ENCODE data around the gene SSH2. TPM values are rescaled to one million over a fixed set of nuclear protein-coding genes. Genes with fewer than 3 reads are reported as not detected.
"Not testable (repeated sequence)": the region's sequence is repeated elsewhere in the genome, so short reads cannot be mapped to it uniquely, and the experiment has no call there.

SSH2 gene
- total RNA-seq, 1 donor from 2014 or later, result 46.5 TPM

GRCh38 chr17:29867643-29868181 is 62.3 kb downstream of the SSH2 start:
- Mint-ChIP-seq H3K27me3 (ENCODE audit: unreplicated experiment) (peaks cover 2% of the 10 kb centered on the region), H3K36me3 (ENCODE audit: unreplicated experiment) (no peaks in the 10 kb centered on the region), H3K4me1 (ENCODE audit: low read depth, unreplicated experiment) (peaks cover 25% of the 10 kb centered on the region), H3K27ac (ENCODE audit: unreplicated experiment) (no peak overlapping the region), H3K4me3 (ENCODE audit: unreplicated experiment) (no peak overlapping the region), H3K9me3 (ENCODE audit: unreplicated experiment) (no peaks in the 10 kb centered on the region)
- TF ChIP-seq CTCF (IDR thresholded peaks at IDR 0.05; ENCODE audit: partially characterized antibody, unreplicated experiment), result no peak
- no peak for DNase-seq

GRCh38 chr17:29866746-29867404 is 63.2 kb downstream of the SSH2 start:
- Mint-ChIP-seq H3K27me3 (ENCODE audit: unreplicated experiment) (peaks cover 2% of the 10 kb centered on the region), H3K4me3 (ENCODE audit: unreplicated experiment) (no peak overlapping the region), H3K9me3 (ENCODE audit: unreplicated experiment) (no peaks in the 10 kb centered on the region), H3K27ac (ENCODE audit: unreplicated experiment) (no peak overlapping the region), H3K4me1 (ENCODE audit: low read depth, unreplicated experiment) (peaks cover 25% of the 10 kb centered on the region), H3K36me3 (ENCODE audit: unreplicated experiment) (no peaks in the 10 kb centered on the region)
- TF ChIP-seq CTCF (IDR thresholded peaks at IDR 0.05; ENCODE audit: partially characterized antibody, unreplicated experiment), result no peak
- DNase-seq, result no peak

- DNase-seq, result no peak
- Mint-ChIP-seq H3K36me3 (ENCODE audit: unreplicated experiment) (no peaks in the 10 kb centered on the region), H3K9me3 (ENCODE audit: unreplicated experiment) (no peaks in the 10 kb centered on the region), H3K4me3 (ENCODE audit: unreplicated experiment) (no peak overlapping the region), H3K27me3 (ENCODE audit: unreplicated experiment) (peaks cover 2% of the 10 kb centered on the region), H3K27ac (ENCODE audit: unreplicated experiment) (no peak overlapping the region), H3K4me1 (ENCODE audit: low read depth, unreplicated experiment) (peaks cover 13% of the 10 kb centered on the region)
- TF ChIP-seq CTCF (IDR thresholded peaks at IDR 0.05; ENCODE audit: partially characterized antibody, unreplicated experiment), result no peak
Observed at GRCh38 chr17:29864615-29865014, 65.4 kb downstream of the SSH2 start.

GRCh38 chr17:29864123-29864522 is 65.9 kb downstream of the SSH2 start:
- not testable (repeated sequence) for DNase-seq; H3K27ac Mint-ChIP-seq (ENCODE audit: unreplicated experiment); H3K36me3 Mint-ChIP-seq (ENCODE audit: unreplicated experiment); H3K27me3 Mint-ChIP-seq (ENCODE audit: unreplicated experiment); H3K4me3 Mint-ChIP-seq (ENCODE audit: unreplicated experiment); H3K9me3 Mint-ChIP-seq (ENCODE audit: unreplicated experiment)
- peaks cover 13% of the 10 kb centered on the region for H3K4me1 Mint-ChIP-seq (ENCODE audit: low read depth, unreplicated experiment)

- Mint-ChIP-seq H3K27ac (ENCODE audit: unreplicated experiment) (no peak overlapping the region), H3K27me3 (ENCODE audit: unreplicated experiment) (peaks cover 4% of the 10 kb centered on the region), H3K4me3 (ENCODE audit: unreplicated experiment) (no peak overlapping the region), H3K9me3 (ENCODE audit: unreplicated experiment) (peaks cover 1% of the 10 kb centered on the region), H3K4me1 (ENCODE audit: low read depth, unreplicated experiment) (peaks cover 11% of the 10 kb centered on the region), H3K36me3 (ENCODE audit: unreplicated experiment) (peaks cover under 1% of the 10 kb centered on the region)
- TF ChIP-seq CTCF (IDR thresholded peaks at IDR 0.05; ENCODE audit: partially characterized antibody, unreplicated experiment), result no peak
- DNase-seq, result no peak
Observed at GRCh38 chr17:29862951-29863350, 67.1 kb downstream of the SSH2 start.
